Activated CD8-positive, alpha-beta memory T cell treated with anti-CD3 and anti-CD28 coated beads, Interleukin-2, amount 10 ng/mL, durations not matched to agents 7 days and 5 days (primary cell): ENCODE results near the gene EPSTI1. TPM values are rescaled to one million over a fixed set of nuclear protein-coding genes. Genes with fewer than 3 reads are reported as not detected.

ENCODE experiments used
- ATAC-seq: fragments of 150-1000 bp; cut with Tn5 transposase; one replicate; pipeline ENCODE4 v1.10.0; 2021; ENCODE audit warnings: moderate library complexity
- CTCF ChIA-PET: fragments of 350-600 bp; sonication (Branson Sonifier 250); formaldehyde crosslinking; loops from one replicate; lab custom pipeline; 2021; ENCODE audit warnings: antibody characterized with exemption; lab: Charles Lee
- DNase-seq: peaks from one replicate; pipeline ENCODE4 v3.0.0-alpha.2; 2020
- H3K27ac Mint-ChIP-seq: one replicate; pipeline ENCODE4 v1.8.0; 2021; ENCODE audit warnings: mild to moderate bottlenecking, mixed read lengths
- H3K27me3 Mint-ChIP-seq: one replicate; pipeline ENCODE4 v1.8.0; 2021; ENCODE audit warnings: mixed read lengths
- H3K36me3 Mint-ChIP-seq: one replicate; pipeline ENCODE4 v1.8.0; 2021; ENCODE audit warnings: mild to moderate bottlenecking, mixed read lengths
- H3K4me1 Mint-ChIP-seq: one replicate; pipeline ENCODE4 v1.8.0; 2021; ENCODE audit warnings: mixed read lengths
- H3K4me3 Mint-ChIP-seq: one replicate; pipeline ENCODE4 v1.8.0; 2021; ENCODE audit warnings: mild to moderate bottlenecking, moderate library complexity, mixed read lengths
- H3K9me3 Mint-ChIP-seq: one replicate; pipeline ENCODE4 v1.8.0; 2022; ENCODE audit warnings: low read depth, mixed read lengths
- total RNA-seq, 2 experiments: library from RNA; stranded (reverse); gene quantifications; one replicate each; pipeline ENCODE4 v1.2.3, GENCODE V29; 2021

EPSTI1 gene
- total RNA-seq, 2 experiments from 2014 or later, result 71.3 to 150 TPM

DNA sequence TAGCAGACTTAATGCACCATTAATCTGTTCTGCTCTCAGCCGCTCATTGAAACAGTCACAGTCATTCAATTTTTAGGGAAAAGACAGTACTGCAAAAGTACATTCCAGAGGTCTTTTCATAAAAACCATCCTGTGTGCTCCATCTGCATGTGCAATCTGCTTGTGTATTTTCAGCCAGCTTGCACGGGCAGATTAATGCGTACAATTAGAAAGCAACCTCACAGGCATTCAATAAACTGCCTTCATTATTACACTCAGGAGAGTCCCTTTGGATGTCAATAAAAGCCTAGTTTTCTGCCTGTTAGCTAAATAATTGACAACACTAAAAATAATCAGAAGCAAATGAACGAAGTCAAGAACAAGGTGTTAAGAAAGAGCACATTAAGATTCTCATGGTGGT, 41.9 kb downstream of the EPSTI1 start:
- CTCF ChIA-PET, result interaction anchor here (0.9 to 1.4 kb wide), 2 partner anchors 17 to 18 kb away, joined by 3 read pairs; no protein-coding TSS in a partner anchor
- Mint-ChIP-seq H3K4me1 (no peaks in the 10 kb centered on the region), H3K27ac (no peak overlapping the region), H3K36me3 (peaks cover 87% of the 10 kb centered on the region), H3K9me3 (peaks cover 3% of the 10 kb centered on the region), H3K27me3 (no peaks in the 10 kb centered on the region), H3K4me3 (no peak overlapping the region)
- DNase-seq (no peak), ATAC-seq (no peak)

DNA sequence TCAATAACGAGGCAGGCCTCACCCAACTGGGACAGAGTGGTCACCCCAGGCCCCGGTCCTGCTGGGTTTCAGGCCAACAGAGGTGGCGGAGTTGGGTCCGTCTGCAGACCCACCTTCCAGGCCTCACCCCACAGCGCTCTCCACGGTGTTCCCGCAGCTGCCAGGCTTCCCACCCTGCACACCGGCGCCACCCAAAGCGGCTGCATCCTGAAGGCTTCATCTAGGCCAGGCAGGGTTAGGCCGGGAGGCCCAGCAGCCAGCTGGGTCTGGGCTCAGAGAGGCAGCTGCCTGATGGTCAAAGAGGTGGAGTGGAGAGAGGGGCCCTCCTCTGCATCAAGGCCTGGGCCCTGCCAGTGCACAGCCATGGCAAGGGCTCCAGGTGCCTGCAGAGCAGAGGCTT, 44.1 kb downstream of the EPSTI1 start:
- DNase-seq (no peak), ATAC-seq (no peak)
- no peak overlapping the region for H3K4me3 Mint-ChIP-seq
- H3K4me1 Mint-ChIP-seq, result no peaks in the 10 kb centered on the region
- no peak overlapping the region for H3K27ac Mint-ChIP-seq
- H3K27me3 Mint-ChIP-seq, result no peaks in the 10 kb centered on the region
- CTCF ChIA-PET, result no interaction called here
- H3K36me3 Mint-ChIP-seq, result peaks cover 92% of the 10 kb centered on the region
- H3K9me3 Mint-ChIP-seq, result peaks cover 5% of the 10 kb centered on the region

DNA sequence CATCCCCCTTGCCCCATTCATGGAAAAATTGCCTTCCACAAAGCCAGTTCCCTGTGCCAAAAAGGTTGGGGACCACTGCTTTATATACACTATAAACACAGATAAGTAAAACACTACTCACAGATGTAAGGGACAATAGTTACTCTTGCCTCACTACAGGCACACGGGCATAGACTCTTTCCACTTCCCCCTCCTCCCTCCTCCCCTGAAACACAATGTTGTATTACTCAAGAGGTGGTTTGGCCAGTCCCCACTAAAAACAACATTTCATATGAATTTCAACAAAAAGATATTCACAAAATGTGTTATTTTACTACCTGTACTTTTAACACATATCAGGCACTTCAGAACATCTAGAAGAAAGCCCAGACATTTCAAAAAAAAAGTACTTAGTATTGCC, 45.1 kb downstream of the EPSTI1 start:
- CTCF ChIA-PET, result no interaction called here
- no peaks in the 10 kb centered on the region for H3K27me3 Mint-ChIP-seq

GRCh38 chr13:42929886-42930535, 62.0 kb downstream of the EPSTI1 start:
- peaks cover 70% of the 10 kb centered on the region for H3K36me3 Mint-ChIP-seq
- DNase-seq (no peak), ATAC-seq (no peak)
- no peaks in the 10 kb centered on the region for H3K9me3 Mint-ChIP-seq
- CTCF ChIA-PET, result no interaction called here
- H3K27ac Mint-ChIP-seq, result no peak overlapping the region
- no peaks in the 10 kb centered on the region for H3K27me3 Mint-ChIP-seq
- no peak overlapping the region for H3K4me3 Mint-ChIP-seq
- H3K4me1 Mint-ChIP-seq, result no peaks in the 10 kb centered on the region

More for the DNA sequence above, 45.1 kb downstream of the EPSTI1 start:
- Mint-ChIP-seq H3K4me1 (no peaks in the 10 kb centered on the region), H3K27ac (no peak overlapping the region), H3K36me3 (peaks cover 84% of the 10 kb centered on the region), H3K9me3 (peaks cover 5% of the 10 kb centered on the region), H3K4me3 (no peak overlapping the region)
- DNase-seq (no peak), ATAC-seq (no peak)

GRCh38 chr13:42926555-42926954, 65.5 kb downstream of the EPSTI1 start:
- Mint-ChIP-seq H3K27ac (no peak overlapping the region), H3K4me1 (no peaks in the 10 kb centered on the region), H3K27me3 (no peaks in the 10 kb centered on the region), H3K36me3 (peaks cover 75% of the 10 kb centered on the region), H3K4me3 (no peak overlapping the region), H3K9me3 (no peaks in the 10 kb centered on the region)
- no peak for DNase-seq
- CTCF ChIA-PET, result no interaction called here
- no peak for ATAC-seq

DNA sequence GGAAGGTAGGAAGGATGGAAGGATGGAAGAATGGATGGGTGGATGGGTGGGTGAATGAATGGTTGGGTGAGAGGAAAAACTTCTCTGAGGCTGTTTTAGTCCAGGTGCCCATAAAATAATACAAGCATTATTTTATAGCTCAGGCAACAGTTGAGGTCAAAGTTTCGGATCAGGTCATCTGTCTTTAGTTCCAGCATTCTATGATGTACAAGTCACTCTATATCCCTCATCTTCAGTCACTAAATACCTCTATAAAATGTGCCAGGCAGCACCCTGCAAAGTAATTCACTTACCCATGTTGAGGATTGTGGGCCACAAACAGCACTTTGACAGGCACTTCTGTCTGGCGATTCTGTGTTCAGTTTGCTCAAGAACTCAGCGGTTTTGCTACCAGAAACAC, 66.0 kb downstream of the EPSTI1 start:
- H3K4me3 Mint-ChIP-seq, result no peak overlapping the region

GRCh38 chr13:42925626-42926025, 66.4 kb downstream of the EPSTI1 start:
- no peak for DNase-seq
- no peak overlapping the region for H3K27ac Mint-ChIP-seq
- peaks cover 83% of the 10 kb centered on the region for H3K36me3 Mint-ChIP-seq
- H3K9me3 Mint-ChIP-seq, result no peaks in the 10 kb centered on the region
- CTCF ChIA-PET, result no interaction called here
- H3K4me3 Mint-ChIP-seq, result no peak overlapping the region
- H3K4me1 Mint-ChIP-seq, result no peaks in the 10 kb centered on the region
- no peaks in the 10 kb centered on the region for H3K27me3 Mint-ChIP-seq
- ATAC-seq, result no peak

More for the DNA sequence above, 66.0 kb downstream of the EPSTI1 start:
- Mint-ChIP-seq H3K27ac (no peak overlapping the region), H3K4me1 (no peaks in the 10 kb centered on the region), H3K27me3 (no peaks in the 10 kb centered on the region), H3K36me3 (peaks cover 80% of the 10 kb centered on the region), H3K9me3 (no peaks in the 10 kb centered on the region)
- no peak for ATAC-seq
- CTCF ChIA-PET, result no interaction called here
- no peak for DNase-seq

GRCh38 chr13:42924344-42924743, 67.7 kb downstream of the EPSTI1 start:
- no peak for ATAC-seq
- Mint-ChIP-seq H3K9me3 (no peaks in the 10 kb centered on the region), H3K27me3 (no peaks in the 10 kb centered on the region), H3K36me3 (peaks cover 86% of the 10 kb centered on the region), H3K4me3 (no peak overlapping the region), H3K27ac (no peak overlapping the region), H3K4me1 (no peaks in the 10 kb centered on the region)
- DNase-seq, result no peak
- CTCF ChIA-PET, result interaction anchor here (1.4 kb wide), 1 partner anchor 45 kb away, joined by 4 read pairs; no protein-coding TSS in a partner anchor

- Mint-ChIP-seq H3K4me1 (no peaks in the 10 kb centered on the region), H3K36me3 (peaks cover 58% of the 10 kb centered on the region), H3K27me3 (no peaks in the 10 kb centered on the region), H3K4me3 (no peak overlapping the region), H3K9me3 (peaks cover under 1% of the 10 kb centered on the region), H3K27ac (no peak overlapping the region)
- ATAC-seq (no peak), DNase-seq (no peak)
- CTCF ChIA-PET, result no interaction called here
These were observed 84.3 kb downstream of the EPSTI1 start for GRCh38 chr13:42907745-42908144.

DNA sequence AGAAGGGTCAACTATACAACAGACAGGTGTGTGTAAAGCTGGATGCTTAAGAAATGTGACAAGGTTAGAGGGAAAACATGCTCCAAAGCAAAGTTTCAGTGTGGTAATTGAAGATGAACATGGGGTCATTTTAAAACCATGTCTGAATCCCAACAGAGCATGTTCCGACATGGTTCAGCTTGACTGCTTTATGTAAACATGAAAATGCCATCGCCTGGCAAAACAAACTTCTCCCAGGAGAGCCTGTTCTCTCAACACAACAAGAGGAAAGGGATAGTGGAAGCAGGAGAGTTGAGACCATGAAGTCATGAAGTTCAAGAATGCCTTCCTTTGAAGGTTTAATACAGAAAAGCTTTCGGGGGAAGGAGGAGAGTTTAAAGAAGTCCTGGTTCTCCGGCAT, 85.8 kb downstream of the EPSTI1 start:
- Mint-ChIP-seq H3K4me1 (no peaks in the 10 kb centered on the region), H3K27ac (no peak overlapping the region), H3K36me3 (peaks cover 54% of the 10 kb centered on the region), H3K4me3 (no peak overlapping the region), H3K27me3 (no peaks in the 10 kb centered on the region), H3K9me3 (no peaks in the 10 kb centered on the region)
- CTCF ChIA-PET, result no interaction called here
- no peak for ATAC-seq
- DNase-seq, result no peak

DNA sequence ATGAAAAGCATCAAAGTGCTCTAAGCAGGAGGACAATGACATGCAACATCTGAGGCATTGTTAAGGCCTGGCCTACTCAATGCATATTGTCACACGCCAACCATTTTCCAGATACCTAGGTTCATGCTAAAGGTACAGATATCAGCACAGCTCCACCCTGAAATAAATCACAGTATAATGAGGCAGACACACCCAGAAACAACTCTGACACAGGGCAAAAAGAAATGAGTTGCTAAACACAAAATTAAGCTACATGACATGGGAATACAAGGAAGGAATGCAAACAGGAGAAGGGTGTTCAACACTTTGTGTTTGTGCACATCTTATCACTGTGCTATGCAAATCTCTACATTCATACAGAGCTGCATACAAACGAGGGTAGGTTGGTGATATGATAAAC, 86.5 kb downstream of the EPSTI1 start:
- H3K4me3 Mint-ChIP-seq, result no peak overlapping the region
- H3K27ac Mint-ChIP-seq, result no peak overlapping the region
- H3K9me3 Mint-ChIP-seq, result no peaks in the 10 kb centered on the region
- peaks cover 52% of the 10 kb centered on the region for H3K36me3 Mint-ChIP-seq
- DNase-seq, result no peak
- H3K4me1 Mint-ChIP-seq, result no peaks in the 10 kb centered on the region
- ATAC-seq, result no peak
- no peaks in the 10 kb centered on the region for H3K27me3 Mint-ChIP-seq
- CTCF ChIA-PET, result no interaction called here

DNA sequence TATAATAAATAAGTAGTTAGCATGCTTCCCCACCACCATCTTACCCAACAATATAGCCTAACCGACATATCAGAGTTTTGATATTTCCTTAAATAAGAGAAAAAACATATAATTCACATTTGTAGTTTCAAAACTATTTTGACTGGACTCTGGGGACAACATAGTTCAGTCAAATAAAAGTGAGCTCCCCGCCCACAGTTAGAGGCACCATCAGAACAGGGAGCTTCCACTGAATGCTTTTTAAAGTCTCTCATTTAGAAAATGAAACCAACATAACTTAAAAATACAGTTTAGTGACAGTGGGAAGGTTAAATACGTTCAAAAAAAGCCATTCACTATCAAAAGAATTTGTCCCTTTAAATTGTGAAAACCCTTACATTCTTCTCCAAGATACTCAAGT, 92.8 kb downstream of the EPSTI1 start:
- Mint-ChIP-seq H3K36me3 (peaks cover 61% of the 10 kb centered on the region), H3K27ac (peak overlapping the region; percentile 47), H3K4me1 (peaks cover 7% of the 10 kb centered on the region), H3K9me3 (no peaks in the 10 kb centered on the region), H3K4me3 (no peak overlapping the region), H3K27me3 (no peaks in the 10 kb centered on the region)
- ATAC-seq, result no peak
- no peak for DNase-seq
- CTCF ChIA-PET, result no interaction called here

DNA sequence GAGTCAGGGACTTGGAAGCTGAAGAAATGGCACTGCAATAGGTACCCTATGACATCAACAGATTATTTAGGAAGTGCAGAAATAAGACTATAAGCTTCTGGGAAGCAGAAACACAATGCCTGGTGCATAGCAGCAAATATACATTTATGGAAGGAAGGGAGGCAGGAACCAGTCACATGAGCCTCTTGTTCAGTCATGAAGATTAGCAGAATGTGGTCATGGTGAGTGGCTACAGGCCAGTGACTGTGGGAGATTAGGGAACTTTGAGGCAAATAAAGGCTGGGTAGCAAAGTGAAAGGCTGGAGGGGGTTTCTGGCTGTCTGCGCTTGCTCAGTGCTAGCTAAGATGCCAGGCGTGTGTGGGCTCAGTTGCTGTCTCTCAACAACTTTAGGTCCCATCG, 96.3 kb downstream of the EPSTI1 start:
- Mint-ChIP-seq H3K9me3 (no peaks in the 10 kb centered on the region), H3K4me1 (peaks cover 7% of the 10 kb centered on the region), H3K4me3 (no peak overlapping the region), H3K36me3 (peaks cover 40% of the 10 kb centered on the region), H3K27me3 (no peaks in the 10 kb centered on the region), H3K27ac (no peak overlapping the region)
- ATAC-seq (no peak), DNase-seq (no peak)
- CTCF ChIA-PET, result no interaction called here

- Mint-ChIP-seq H3K27ac (no peak overlapping the region), H3K9me3 (no peaks in the 10 kb centered on the region)
These were observed 97.2 kb downstream of the EPSTI1 start for GRCh38 chr13:42894765-42895243.

More at GRCh38 chr13:42894765-42895243, 97.2 kb downstream of the EPSTI1 start:
- H3K4me3 Mint-ChIP-seq, result no peak overlapping the region
- no peak for ATAC-seq
- H3K4me1 Mint-ChIP-seq, result peaks cover 5% of the 10 kb centered on the region
- no peaks in the 10 kb centered on the region for H3K27me3 Mint-ChIP-seq
- H3K36me3 Mint-ChIP-seq, result peaks cover 33% of the 10 kb centered on the region
- CTCF ChIA-PET, result no interaction called here
- no peak for DNase-seq
